Breast epithelium (tissue), 3 donors: Measurements from ENCODE around the gene AK5.

Experiments used
- CTCF ChIP-seq, 3 donors: fragments of 450-650 bp; IDR thresholded peaks; one replicate each; pipeline ENCODE4 v1.5.1; 2016 to 2017; ENCODE audit warnings: antibody characterized with exemption in 3 of 3, mild to moderate bottlenecking in 3 of 3, moderate library complexity in 3 of 3
- POLR2A ChIP-seq: fragments of 450-650 bp; IDR thresholded peaks from one replicate; pipeline ENCODE4 v1.6.1; 2016; ENCODE audit warnings: antibody characterized with exemption, mild to moderate bottlenecking, moderate library complexity

GRCh38 chr1:77347646-77348045 lies 65.8 kb downstream of the AK5 start:
- TF ChIP-seq CTCF (IDR thresholded peaks at IDR 0.05) (no peak), POLR2A (no peak)
